HS-5 (cell line): ENCODE results near the gene ISM1.

Experiments used
- DNase-seq: peaks from one replicate; pipeline ENCODE4 v3.0.0-alpha.2; 2012; ENCODE audit warnings: low read depth

The ISM1 gene

GRCh38 chr20:13220904-13221297, at the start of gene ISM1:
Gene ISM1 (plus strand): TSS chr20:13221274. CDS start chr20:13221777, 503 bp downstream.
- no peak for DNase-seq

- DNase-seq = no peak
These were observed 47.9 kb upstream of the ISM1 start for GRCh38 chr20:13173201-13173600.

DNA sequence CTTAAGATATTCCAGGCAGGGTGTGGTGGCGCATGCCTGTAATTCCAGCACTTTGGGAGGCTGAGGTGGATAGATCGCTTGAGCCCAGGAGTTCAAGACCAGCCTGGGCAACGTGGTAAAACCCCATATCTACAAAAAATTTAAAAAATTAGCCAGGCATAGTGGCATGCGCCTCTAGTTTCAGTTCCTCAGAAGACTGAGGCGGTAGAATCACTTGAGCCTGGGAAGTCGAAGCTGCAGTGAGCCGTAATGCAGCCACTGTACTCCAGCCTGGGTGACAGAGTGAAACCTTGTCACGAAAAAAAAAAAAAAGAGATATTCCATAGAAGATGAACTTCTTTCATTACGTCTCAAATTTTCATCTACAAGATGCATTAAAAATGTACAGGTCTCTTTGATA, 46.7 kb upstream of the ISM1 start:
- DNase-seq = no peak

DNA sequence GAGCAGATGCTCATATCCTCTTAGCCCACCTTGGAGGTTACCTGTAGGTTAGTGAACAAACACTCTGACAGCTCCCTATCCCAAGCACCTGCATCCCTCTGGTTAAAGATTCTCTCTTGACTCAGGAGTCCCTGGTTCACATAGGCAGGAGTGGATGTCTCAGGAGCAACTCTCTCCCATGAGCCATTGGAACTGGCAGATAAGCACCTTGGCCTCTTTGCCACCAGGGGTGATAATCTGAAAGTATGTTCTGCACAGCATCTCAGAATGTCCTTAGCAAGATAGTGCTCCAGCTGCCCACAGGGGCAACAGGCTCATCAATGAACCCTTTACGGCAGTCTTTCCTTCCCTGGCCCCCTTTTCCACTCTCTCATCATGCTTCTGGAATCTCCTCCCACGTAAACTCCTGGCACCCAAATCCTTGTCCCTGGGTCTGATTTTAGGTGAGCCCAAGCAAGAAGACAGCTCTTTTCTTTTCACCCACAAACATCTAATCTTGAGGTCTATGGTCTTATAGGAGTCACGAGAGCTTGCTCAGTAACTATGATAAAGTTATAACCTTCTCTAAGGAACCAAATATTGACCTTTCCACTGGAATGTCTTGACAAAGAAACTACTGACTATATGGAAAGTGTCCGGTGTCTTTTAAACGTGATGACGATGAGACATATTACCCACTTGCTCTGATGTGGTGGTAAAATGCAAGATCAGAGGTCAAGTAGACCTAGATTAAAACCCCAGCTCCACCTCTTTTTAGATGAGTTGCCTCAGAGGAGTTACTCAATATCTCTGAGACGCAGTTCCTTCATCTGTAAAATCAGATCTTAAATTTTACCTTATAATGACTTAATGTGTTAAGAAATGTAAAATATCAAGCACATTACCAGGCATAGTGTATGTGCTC, 39.8 kb upstream of the ISM1 start:
- DNase-seq = no peak

DNA sequence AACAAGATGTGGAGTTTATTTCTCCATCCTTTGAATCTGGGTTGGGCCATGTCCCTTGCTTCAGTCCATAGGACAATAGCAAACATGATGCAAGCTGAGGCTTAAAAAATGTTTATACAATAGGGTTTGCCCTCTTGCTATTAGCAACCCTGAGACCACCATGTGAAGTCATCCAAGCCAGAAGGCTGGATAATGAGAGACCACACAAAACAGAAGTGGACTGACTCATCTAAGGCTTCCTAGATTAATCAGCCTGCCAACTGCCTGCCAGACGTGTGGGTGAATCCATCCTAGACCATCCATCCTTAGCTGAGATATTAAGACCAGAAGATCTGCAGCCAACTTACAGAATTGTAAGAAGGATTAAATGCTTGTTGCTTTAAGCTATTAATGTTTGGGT, 38.1 kb upstream of the ISM1 start:
- DNase-seq = no peak

GRCh38 chr20:13186043-13186774, 34.9 kb upstream of the ISM1 start:
- DNase-seq = no peak

- DNase-seq = no peak
These were observed 33.2 kb upstream of the ISM1 start for GRCh38 chr20:13187899-13188298.

- no peak for DNase-seq
These were observed 21.8 kb upstream of the ISM1 start for GRCh38 chr20:13199279-13199678.

DNA sequence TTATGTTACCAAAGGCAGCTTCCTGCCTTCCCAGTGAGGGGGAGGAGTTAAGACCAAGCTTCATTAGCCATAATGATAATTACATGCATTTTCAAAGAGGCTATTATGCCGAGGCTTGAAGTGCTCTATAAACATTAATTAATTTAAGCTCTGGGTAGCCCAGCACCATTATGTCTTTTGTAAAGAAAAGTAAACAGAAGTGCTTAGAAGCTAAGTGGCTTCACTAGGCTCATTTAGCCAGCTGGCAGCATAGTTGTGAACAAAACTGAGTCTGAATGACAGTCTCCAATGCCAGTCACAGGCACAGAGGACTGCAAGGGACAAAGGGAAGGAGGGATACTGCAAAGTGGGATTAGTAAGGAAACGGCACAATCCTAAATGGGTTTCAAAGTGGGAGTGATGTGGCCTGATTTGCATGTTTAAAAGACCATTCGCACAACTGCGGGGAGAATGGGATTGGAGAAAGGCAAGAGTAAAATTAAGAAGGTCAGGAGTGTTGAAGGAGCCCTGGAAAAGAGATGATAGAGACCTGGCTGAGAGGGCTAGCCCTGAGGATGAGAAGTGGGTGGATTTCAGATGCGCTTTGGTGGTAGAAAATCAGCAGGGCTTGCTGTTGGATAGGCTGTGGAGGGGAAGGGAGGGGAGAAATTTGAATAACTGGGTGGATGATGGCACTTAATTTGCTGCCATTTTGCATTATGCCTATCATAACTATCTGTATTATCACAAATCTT, 20.1 kb upstream of the ISM1 start:
- DNase-seq = no peak

- DNase-seq = no peak
These were observed 18.5 kb upstream of the ISM1 start for GRCh38 chr20:13202565-13202964.

GRCh38 chr20:13205425-13205824, 15.6 kb upstream of the ISM1 start:
- DNase-seq = no peak

DNA sequence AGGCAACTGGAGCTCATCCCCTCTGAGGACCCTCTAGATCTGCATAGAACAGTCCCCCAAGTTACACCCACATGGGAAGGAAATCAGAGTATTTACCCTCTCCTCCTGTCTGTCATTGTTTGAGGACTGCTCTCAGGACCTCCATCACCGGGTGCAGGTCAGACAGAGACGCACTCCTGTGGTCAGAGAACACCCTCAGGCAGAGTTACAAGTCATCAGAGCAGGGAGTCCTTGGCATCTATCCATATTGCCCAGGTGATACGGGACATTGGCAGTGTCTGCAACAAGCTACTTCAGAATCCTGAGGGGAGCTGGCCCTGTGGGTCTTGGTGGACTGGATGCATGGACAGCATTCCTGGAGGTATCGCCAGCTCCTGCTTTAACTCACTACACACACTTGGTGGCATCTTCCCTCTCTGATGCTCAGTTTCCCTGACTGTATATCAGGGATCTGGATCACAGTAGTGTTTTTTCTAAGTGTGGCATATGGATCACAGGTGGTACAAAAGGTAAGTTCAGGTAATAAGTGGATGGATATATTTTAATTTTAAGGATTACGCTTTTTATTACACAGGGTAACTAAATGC, 15.1 kb upstream of the ISM1 start:
- no peak for DNase-seq

- DNase-seq = no peak
These were observed 14.1 kb upstream of the ISM1 start for GRCh38 chr20:13207016-13207415.

- no peak for DNase-seq
These were observed 9.0 kb upstream of the ISM1 start for GRCh38 chr20:13211956-13212618.

- DNase-seq = peak; percentile 55
These were observed 8.3 kb upstream of the ISM1 start for GRCh38 chr20:13212750-13213149.

- no peak for DNase-seq
These were observed 7.7 kb upstream of the ISM1 start for GRCh38 chr20:13213335-13213734.

DNA sequence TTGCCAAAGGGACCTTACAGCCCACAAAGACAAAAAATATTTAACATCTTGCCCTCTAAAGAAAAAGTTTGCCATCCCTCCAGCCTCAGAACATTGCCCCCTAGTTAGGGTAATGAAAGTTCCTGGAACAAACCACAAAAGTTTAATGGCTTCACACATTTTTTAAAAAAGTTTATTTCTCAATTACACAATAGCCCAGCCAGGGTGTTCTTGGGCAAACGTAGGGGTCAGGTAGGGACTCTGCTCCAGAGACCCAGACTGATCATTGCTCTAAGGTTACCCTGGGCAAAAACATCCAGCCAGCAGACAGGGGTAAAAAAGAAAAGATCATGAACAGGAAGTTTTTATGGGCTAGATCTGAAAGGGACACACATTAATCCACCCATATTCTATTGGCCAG, 4.5 kb upstream of the ISM1 start:
- DNase-seq = no peak

DNA sequence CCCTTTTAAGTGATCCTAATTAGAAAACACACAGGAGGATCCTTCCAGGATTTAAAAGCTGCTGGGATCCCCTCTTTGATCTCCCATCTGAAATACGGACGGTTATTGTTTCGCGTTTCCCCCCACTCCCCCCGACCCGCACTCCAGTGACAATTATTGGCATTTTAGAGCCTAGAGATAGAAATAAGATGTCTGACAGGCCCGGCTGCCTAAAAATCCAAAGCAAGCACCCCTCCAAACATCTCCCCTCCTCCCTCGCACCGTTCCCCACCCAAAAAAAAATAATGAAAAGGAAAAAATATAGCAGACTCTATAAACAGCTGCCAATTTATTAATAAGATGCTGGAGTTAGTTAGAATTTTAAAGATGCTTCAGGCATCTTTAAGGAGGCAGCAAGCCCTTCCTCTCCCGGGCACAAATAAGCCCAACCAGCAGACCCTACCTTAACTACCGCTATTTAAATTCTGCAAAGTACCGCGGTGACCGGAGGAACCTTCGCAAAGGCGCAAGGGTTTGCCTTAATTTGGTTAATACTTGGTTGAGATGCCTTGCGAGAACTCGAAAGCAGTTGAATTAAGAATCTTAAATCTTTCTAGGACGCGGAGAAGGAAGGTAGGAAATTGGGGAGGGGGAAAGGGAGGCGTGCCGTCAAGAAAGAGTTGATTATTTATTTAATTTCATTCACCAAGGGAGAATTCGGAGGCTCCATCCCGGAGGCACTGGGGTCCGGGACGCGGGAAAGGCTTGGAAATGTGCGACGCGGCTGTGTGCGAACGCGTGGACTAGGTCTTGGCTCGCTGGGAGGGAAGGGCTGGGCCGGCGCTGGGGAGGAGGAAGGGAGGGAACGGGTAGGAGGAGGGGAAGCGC, 1.5 kb upstream of the ISM1 start:
- no peak for DNase-seq

DNA sequence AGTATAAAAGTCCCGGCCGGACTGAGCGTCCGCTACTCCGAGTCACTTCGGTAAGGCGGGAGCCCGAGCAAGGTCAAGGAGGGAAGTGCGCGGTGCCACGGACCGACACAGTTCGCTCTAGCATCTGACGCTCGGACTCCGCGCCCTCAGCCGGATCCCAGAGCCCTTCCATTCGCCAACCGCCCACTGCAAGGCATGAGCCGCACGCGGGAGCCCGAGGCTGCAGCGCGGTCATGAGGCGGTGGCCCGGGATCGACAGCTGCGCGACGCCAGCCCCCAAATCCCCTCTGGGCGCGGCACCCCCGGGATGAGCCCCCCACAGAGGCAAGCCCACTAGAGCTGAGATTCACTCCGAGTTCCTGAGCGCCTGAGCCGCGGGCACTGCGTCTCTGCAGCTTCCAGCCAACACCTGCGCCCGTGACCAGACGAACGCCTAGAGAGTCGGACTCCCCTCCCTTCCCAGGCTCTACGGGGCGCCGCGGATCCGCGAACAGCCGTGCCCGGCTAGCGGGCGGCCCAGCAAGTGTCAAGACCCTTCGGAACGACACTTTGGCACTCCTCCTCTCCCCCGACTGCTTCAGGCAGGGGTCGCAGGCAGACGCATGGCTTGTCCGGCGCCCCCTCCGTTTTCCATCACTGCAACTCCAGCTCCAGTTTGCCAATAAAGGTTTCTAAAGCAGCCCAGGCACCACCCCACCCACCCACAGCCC, 725 bp upstream of the ISM1 start:
- DNase-seq = no peak

DNA sequence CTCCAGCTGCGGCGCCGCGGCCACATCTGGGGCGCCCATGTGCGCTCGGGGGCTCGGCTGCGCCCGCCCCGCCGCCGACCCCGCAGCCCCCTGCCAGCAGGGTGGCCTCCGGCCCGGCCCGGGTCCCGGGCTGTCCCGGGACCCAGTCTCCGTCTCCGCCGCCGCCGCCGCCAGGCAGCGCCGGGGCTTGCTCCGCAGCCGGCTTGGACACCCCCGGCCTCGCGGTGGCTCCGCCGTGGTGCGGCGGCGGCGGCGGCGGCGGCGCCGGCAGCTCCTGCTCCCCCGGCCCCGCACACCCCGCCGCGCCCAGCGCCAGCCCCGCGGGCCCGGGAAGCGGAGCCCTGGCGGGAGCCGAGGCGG, 219 bp downstream of the ISM1 start:
- no peak for DNase-seq
